ENCODE data around the gene HRH2.

HRH2 gene

GRCh38 chr5:175701797-175702196 is 43.9 kb downstream of the HRH2 start:
- no peak for DNase-seq (ENCODE audit: low read depth)
- TF ChIP-seq, protein P1, sequence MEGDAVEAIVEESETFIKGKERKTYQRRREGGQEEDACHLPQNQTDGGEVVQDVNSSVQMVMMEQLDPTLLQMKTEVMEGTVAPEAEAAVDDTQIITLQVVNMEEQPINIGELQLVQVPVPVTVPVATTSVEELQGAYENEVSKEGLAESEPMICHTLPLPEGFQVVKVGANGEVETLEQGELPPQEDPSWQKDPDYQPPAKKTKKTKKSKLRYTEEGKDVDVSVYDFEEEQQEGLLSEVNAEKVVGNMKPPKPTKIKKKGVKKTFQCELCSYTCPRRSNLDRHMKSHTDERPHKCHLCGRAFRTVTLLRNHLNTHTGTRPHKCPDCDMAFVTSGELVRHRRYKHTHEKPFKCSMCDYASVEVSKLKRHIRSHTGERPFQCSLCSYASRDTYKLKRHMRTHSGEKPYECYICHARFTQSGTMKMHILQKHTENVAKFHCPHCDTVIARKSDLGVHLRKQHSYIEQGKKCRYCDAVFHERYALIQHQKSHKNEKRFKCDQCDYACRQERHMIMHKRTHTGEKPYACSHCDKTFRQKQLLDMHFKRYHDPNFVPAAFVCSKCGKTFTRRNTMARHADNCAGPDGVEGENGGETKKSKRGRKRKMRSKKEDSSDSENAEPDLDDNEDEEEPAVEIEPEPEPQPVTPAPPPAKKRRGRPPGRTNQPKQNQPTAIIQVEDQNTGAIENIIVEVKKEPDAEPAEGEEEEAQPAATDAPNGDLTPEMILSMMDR (conservative IDR thresholded peaks at IDR 0.05; ENCODE audit: low read length): no peak
- H3K4me3 ChIP-seq (ENCODE audit: low read length): no peak overlapping the region

DNA sequence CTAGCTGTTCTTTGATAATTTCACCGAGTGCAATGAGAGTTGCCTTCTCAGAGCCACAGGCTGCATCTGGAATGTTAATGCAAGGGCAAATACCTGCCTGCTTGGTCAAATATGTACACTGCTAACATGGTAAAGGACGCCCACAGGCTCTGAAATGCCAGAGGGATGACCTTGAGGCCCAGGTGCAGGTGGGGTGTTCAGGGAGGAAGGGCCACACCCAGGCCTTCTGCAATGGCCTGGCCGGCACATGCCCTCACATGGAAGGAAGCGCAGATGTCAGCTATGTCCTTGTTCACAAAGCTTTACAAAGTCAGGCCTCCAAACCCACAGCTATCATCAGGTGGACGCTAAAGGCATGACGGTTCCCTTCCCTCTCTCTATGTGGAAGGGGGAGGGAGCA is 48.6 kb downstream of the HRH2 start:
- TF ChIP-seq, protein P1 (conservative IDR thresholded peaks at IDR 0.05; ENCODE audit: low read length): no peak
- DNase-seq (ENCODE audit: low read depth): no peak

DNA sequence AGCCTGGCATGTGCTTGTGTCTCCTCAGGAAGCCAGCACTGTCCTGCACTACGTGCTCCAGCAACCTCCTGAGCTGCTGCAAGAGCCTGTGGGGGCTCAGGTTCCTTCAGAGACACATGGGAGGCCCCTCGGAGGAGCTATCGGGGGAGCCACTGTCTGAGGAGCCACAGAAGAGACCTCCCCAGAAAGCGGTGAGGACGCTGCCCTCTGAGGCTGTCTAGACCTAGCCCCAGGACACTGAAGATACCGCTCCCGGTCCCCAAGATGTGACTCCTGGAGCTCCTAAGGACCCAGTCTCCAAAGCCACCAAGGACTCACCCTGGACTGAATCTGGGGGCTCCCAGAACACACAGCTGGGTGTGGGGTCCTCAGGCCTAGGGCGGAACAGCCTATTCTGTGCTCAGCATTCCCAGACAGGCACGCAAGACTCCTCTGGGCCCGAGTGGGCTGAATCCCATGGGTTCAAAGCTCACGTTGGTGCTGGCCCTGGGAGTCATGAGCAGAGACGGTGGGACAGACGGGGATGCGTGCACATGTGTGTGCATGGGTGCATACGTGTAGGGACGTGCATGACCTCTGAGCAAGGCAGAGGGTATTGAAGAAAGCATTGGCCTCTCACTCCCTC is 50.0 kb downstream of the HRH2 start:
- TF ChIP-seq, protein P1 (conservative IDR thresholded peaks at IDR 0.05; ENCODE audit: low read length): no peak
- H3K4me3 ChIP-seq (ENCODE audit: low read length): no peak overlapping the region
- DNase-seq (ENCODE audit: low read depth): no peak

More for the DNA sequence above, 48.6 kb downstream of the HRH2 start:
- no peak overlapping the region for H3K4me3 ChIP-seq (ENCODE audit: low read length)

GRCh38 chr5:175709276-175709781 is 51.5 kb downstream of the HRH2 start:
- no peak overlapping the region for H3K4me3 ChIP-seq (ENCODE audit: low read length)
- TF ChIP-seq, protein P1 (conservative IDR thresholded peaks at IDR 0.05; ENCODE audit: low read length): no peak
- no peak for DNase-seq (ENCODE audit: low read depth)

DNA sequence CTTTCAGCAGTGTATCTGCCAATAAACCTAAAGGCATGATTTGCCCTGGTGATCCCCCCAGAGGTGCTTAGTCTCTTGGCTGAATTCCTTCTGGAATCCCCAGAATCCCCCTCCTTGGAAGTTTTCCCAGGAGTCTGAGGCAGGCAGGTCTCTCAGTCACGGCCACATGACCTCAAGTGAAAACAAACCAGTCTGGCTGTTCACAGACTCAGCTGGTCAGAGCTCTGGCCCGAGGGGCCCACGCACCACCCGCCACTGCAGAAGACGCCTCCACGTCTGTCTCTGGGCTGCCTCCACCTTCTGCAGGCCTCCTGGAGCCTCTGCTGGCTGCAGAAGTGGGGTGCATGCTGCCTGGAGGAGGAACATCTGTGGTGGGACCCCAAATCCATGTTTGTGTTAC is 52.5 kb downstream of the HRH2 start:
- no peak overlapping the region for H3K4me3 ChIP-seq (ENCODE audit: low read length)
- TF ChIP-seq, protein P1 (conservative IDR thresholded peaks at IDR 0.05; ENCODE audit: low read length): no peak
- no peak for DNase-seq (ENCODE audit: low read depth)

DNA sequence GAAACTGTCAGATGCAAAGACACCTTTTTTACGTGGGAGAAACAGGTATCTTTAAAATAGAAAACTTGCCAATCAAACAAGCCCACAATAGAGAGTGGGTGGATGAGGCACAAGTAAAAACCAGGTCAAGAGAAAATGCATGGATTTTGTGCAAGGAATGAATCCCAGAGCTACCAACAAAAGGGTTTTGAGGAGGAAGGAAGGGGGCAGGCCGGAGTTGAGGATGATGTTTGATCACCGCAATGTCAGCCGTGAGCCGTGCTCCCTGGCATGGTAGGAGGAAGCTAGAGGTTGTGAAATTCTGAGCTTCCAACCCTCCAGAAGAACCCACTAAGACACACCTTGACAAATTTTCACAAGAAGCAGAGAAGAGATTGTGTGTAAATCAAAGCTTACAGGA is 53.2 kb downstream of the HRH2 start:
- DNase-seq (ENCODE audit: low read depth): no peak
- TF ChIP-seq, protein P1 (conservative IDR thresholded peaks at IDR 0.05; ENCODE audit: low read length): no peak
- H3K4me3 ChIP-seq (ENCODE audit: low read length): no peak overlapping the region
